ENCODE data around the gene CFD. TPM values are rescaled to one million over a fixed set of nuclear protein-coding genes. Genes with fewer than 3 reads are reported as not detected.

CFD gene
- total and polyA plus RNA-seq, 11 donors, result 24.2 to 586 (median 103) TPM

- WGBS, 4 donors, result 91 to 94% (median 93%) methylated on average over 28 to 34 of the region's 34 CpGs
- no peak for ATAC-seq
- Histone ChIP-seq H3K9me3 (no peaks in the 10 kb centered on the region), H3K27me3 (no peaks in the 10 kb centered on the region), H3K27ac (peak overlapping the region in 8 of 12 donors; percentile 19 to 85 (median 68)), H3K36me3 (peaks cover 0 to 39% (median 18%) of the 10 kb centered on the region in 9 donors), H3K4me1 (peaks cover 0 to 31% (median 11%) of the 10 kb centered on the region in 12 donors), H3K4me3 (no peak overlapping the region)
- no peak for TF ChIP-seq POLR2A (IDR thresholded peaks at IDR 0.05)
- TF ChIP-seq CTCF (IDR thresholded peaks at IDR 0.05), result no peak
- no peak for DNase-seq
- intact Hi-C loops (cut with DNase I), result loop anchor here in 5 of 10 donors (5.0 to 10.0 kb wide), 4 partner anchors 49 to 116 kb away; partner anchors contain the start of genes KISS1R (in 3 of the 5) and WDR18 (in 2 of the 5)
These were observed 9.2 kb downstream of the CFD start for GRCh38 chr19:868458-869244.

GRCh38 chr19:869245-870177, 10.0 kb downstream of the CFD start:
- WGBS, 4 donors, result 77 to 82% (median 82%) methylated on average over 24 to 29 of the region's 29 CpGs
- intact Hi-C loops (cut with DNase I), result loop anchor here in 5 of 10 donors (5.0 to 10.0 kb wide), 5 partner anchors 43 to 115 kb away; partner anchors contain the start of genes KISS1R (in 3 of the 5), WDR18 (in 2 of the 5) and R3HDM4 (in 1 of the 5)

GRCh38 chr19:870314-870713, 10.8 kb downstream of the CFD start:
- Histone ChIP-seq H3K36me3 (peaks cover 0 to 56% (median 31%) of the 10 kb centered on the region in 9 donors), H3K4me3 (no peak overlapping the region), H3K9me3 (no peaks in the 10 kb centered on the region), H3K4me1 (peaks cover 0 to 28% (median 8%) of the 10 kb centered on the region in 12 donors), H3K27me3 (no peaks in the 10 kb centered on the region), H3K27ac (peak overlapping the region in 4 of 12 donors; percentile 19 to 85 (median 44))
- TF ChIP-seq POLR2A (IDR thresholded peaks at IDR 0.05) (no peak), CTCF (IDR thresholded peaks at IDR 0.05) (no peak)
- no peak for DNase-seq
- ATAC-seq, result no peak
- WGBS, 4 donors, result 91 to 93% (median 92%) methylated on average over 8 of the region's 8 CpGs
- intact Hi-C loops (cut with DNase I), result loop anchor here in 1 of 10 donors (5.0 kb wide), 1 partner anchor 42 kb away; the partner anchor contains the start of gene R3HDM4

More at GRCh38 chr19:869245-870177, 10.0 kb downstream of the CFD start:
- no peak overlapping the region for H3K4me3 ChIP-seq
- no peaks in the 10 kb centered on the region for H3K27me3 ChIP-seq
- H3K9me3 ChIP-seq, result no peaks in the 10 kb centered on the region
- no peak for TF ChIP-seq CTCF (IDR thresholded peaks at IDR 0.05)
- TF ChIP-seq POLR2A (IDR thresholded peaks at IDR 0.05), result no peak
- H3K4me1 ChIP-seq, result peaks cover 0 to 28% (median 8%) of the 10 kb centered on the region in 12 donors
- H3K27ac ChIP-seq, result peak overlapping the region in 9 of 12 donors; percentile 19 to 85 (median 60)
- peak in 3 of 4 donors; percentile 14 to 68 (median 58) for ATAC-seq
- peaks cover 0 to 48% (median 24%) of the 10 kb centered on the region in 9 donors for H3K36me3 ChIP-seq
- peak in 4 of 5 donors; percentile 66 to 78 (median 70) for DNase-seq

Measured in heart left ventricle (tissue), 16 donors.